Common myeloid progenitor, CD34-positive (primary cell): ENCODE results near the gene MVB12B.
A peak's percentile ranks its signal among the peaks of the same experiment; 100 is the strongest.

ENCODE experiments used
- CTCF ChIA-PET: fragments of 350-600 bp; sonication (Branson Sonifier 250); formaldehyde crosslinking; loops from one replicate; lab custom pipeline; 2021; ENCODE audit warnings: antibody characterized with exemption; lab: Charles Lee
- POLR2A ChIA-PET: fragments of 350-600 bp; sonication (Branson Sonifier 250); formaldehyde crosslinking; loops from one replicate; lab custom pipeline; 2021; ENCODE audit warnings: antibody characterized with exemption; lab: Charles Lee
- DNase-seq, 3 donors: peaks; one replicate each; pipeline versions ENCODE4 v3.0.0 to v3.0.0-alpha.2; 2013
- H3K27ac ChIP-seq, 2 experiments: 1 replicate in 1 of 2; 2 replicates in 1 of 2; pipeline ENCODE4 v1.7.0; 2013; ENCODE audit warnings: inconsistent platforms in 2 of 2, low read length in 2 of 2, mild to moderate bottlenecking in 2 of 2, low read depth in 1 of 2, moderate library complexity in 1 of 2; ENCODE audit not compliant: severe bottlenecking in 2 of 2, insufficient read depth in 1 of 2, poor library complexity in 1 of 2
- H3K27me3 ChIP-seq, 5 experiments: replicated peaks in 2 of 5; 1 replicate in 3 of 5; 2 replicates in 2 of 5; pipeline versions ENCODE4 v1.6.1 to v1.7.0; 2013; ENCODE audit warnings: low read length in 4 of 5, mild to moderate bottlenecking in 2 of 5, moderate library complexity in 2 of 5, inconsistent platforms in 1 of 5; ENCODE audit not compliant: insufficient read depth in 5 of 5, control insufficient read depth in 4 of 5
- H3K36me3 ChIP-seq, 4 experiments: 1 replicate in 2 of 4; 2 replicates in 2 of 4; pipeline versions ENCODE4 v1.6.1 to v1.7.0; 2013; ENCODE audit warnings: low read length in 3 of 4, control low read depth in 1 of 4, mild to moderate bottlenecking in 1 of 4; ENCODE audit not compliant: control insufficient read depth in 4 of 4, insufficient read depth in 4 of 4
- H3K4me1 ChIP-seq, 4 experiments: 1 replicate in 3 of 4; 2 replicates in 1 of 4; pipeline versions ENCODE4 v1.6.1 to v1.7.1; 2013; ENCODE audit warnings: low read length in 3 of 4, mild to moderate bottlenecking in 3 of 4, control low read depth in 1 of 4, inconsistent platforms in 1 of 4, moderate library complexity in 1 of 4; ENCODE audit not compliant: control insufficient read depth in 4 of 4, insufficient read depth in 4 of 4; ENCODE audit errors: control extremely low read depth in 1 of 4
- H3K4me3 ChIP-seq, 7 experiments: 1 replicate in 4 of 7; 2 replicates in 3 of 7; pipeline versions ENCODE4 v1.5.1 to v1.7.0; 2013; ENCODE audit warnings: mild to moderate bottlenecking in 7 of 7, low read length in 6 of 7, moderate library complexity in 6 of 7, inconsistent platforms in 2 of 7, low read depth in 2 of 7, control low read depth in 1 of 7; ENCODE audit not compliant: insufficient read depth in 4 of 7, control insufficient read depth in 1 of 7; ENCODE audit errors: extremely low read depth in 1 of 7
- H3K9me3 ChIP-seq, 5 experiments: 1 replicate in 4 of 5; 2 replicates in 1 of 5; pipeline versions ENCODE4 v1.6.1 to v1.7.1; 2013; ENCODE audit warnings: low read length in 4 of 5, mild to moderate bottlenecking in 2 of 5, inconsistent platforms in 1 of 5, low read depth in 1 of 5, moderate library complexity in 1 of 5; ENCODE audit not compliant: control insufficient read depth in 4 of 5, insufficient read depth in 2 of 5; ENCODE audit errors: control extremely low read depth in 1 of 5
- WGBS: methylation state at CpG from one replicate; pipeline ENCODE4 v1.1.5; 2013; ENCODE audit not compliant: insufficient coverage; 5-methylcytosine and 5-hydroxymethylcytosine counted together

MVB12B gene

DNA sequence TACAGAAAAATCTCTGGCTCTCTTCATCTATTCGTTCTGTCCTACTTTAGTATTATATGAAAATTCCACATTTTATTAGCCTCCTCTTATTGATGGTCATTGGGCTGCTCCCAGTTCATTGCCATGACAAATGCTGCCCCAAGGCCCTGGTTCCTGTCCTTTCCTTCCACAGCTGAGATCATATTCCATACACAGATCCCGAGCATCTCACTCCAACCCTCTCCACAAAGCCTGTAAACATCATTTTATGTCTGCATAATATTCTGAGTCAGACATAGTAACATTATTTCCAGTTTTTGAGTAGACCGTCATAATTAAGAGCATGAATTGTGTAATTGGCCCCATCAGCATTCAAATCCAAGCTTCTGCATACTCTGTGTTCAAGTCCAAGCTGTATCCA, 86.3 kb downstream of the MVB12B start:
- no peak overlapping the region for H3K27ac ChIP-seq
- H3K4me3 ChIP-seq = no peak overlapping the region
- peaks cover 8 to 11% (median 10%) of the 10 kb centered on the region in 4 experiments for H3K4me1 ChIP-seq
- CTCF ChIA-PET = interaction anchor here (0.6 kb wide), 1 partner anchor 94 kb away, joined by 3 read pairs; no protein-coding TSS in a partner anchor
- POLR2A ChIA-PET = no interaction called here
- WGBS = 90% methylated on average over 3 of the region's 3 CpGs
- DNase-seq = no peak
- H3K9me3 ChIP-seq = no peaks in the 10 kb centered on the region
- no peaks in the 10 kb centered on the region for H3K27me3 ChIP-seq
- H3K36me3 ChIP-seq = peaks cover 0 to 4% (median 3%) of the 10 kb centered on the region in 4 experiments

GRCh38 chr9:126413391-126414068, 86.9 kb downstream of the MVB12B start:
- 100% methylated on average over 3 of the region's 7 CpGs for WGBS
- Histone ChIP-seq H3K36me3 (peaks cover 0 to 4% (median 2%) of the 10 kb centered on the region in 4 experiments), H3K4me3 (no peak overlapping the region), H3K4me1 (peaks cover 8 to 11% (median 10%) of the 10 kb centered on the region in 4 experiments), H3K27me3 (no peaks in the 10 kb centered on the region), H3K27ac (no peak overlapping the region), H3K9me3 (no peaks in the 10 kb centered on the region)
- POLR2A ChIA-PET = no interaction called here
- CTCF ChIA-PET = interaction anchor here (1.0 kb wide), 1 partner anchor 15 kb away, joined by 4 read pairs; no protein-coding TSS in a partner anchor
- peak in 2 of 3 donors; percentile 47 to 50 for DNase-seq

- CTCF ChIA-PET = interaction anchor here (1.2 to 2.0 kb wide), 3 partner anchors 11 to 22 kb away, joined by 3 to 5 read pairs (median 3); no protein-coding TSS in a partner anchor
- WGBS = 94% methylated on average over 16 of the region's 16 CpGs
- no peak for DNase-seq
Measured at GRCh38 chr9:126415741-126416370, 89.2 kb downstream of the MVB12B start.

DNA sequence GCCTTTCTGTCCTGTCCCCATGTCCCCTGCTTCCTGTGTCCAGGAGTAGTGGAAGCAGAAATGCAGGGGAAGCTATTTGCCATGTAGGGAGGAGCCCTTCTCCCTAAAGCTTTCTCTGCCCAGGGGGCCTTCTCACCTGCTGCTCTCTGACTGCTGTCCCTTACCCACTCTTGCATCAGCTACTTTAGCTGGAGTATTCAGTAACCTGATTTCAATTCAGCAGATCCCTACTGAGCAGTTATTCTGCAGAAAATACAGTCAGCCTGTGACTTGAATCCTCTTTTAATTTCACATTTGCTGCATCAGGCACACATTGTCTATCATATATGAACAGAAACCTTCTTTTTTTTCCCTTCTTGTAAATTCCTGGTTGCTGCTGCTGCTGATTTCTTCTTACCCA, 90.4 kb downstream of the MVB12B start:
- ChIA-PET CTCF (interaction anchor here (1.2 to 2.0 kb wide), 3 partner anchors 12 to 20 kb away, joined by 3 to 5 read pairs (median 3); no protein-coding TSS in a partner anchor), POLR2A (no interaction called here)
- DNase-seq = no peak
- no peak overlapping the region for H3K4me3 ChIP-seq
- peaks cover 2 to 7% (median 5%) of the 10 kb centered on the region in 4 experiments for H3K36me3 ChIP-seq
- H3K4me1 ChIP-seq = peaks cover 7 to 11% (median 9%) of the 10 kb centered on the region in 4 experiments
- no peak overlapping the region for H3K27ac ChIP-seq
- no peaks in the 10 kb centered on the region for H3K27me3 ChIP-seq
- H3K9me3 ChIP-seq = no peaks in the 10 kb centered on the region

More at GRCh38 chr9:126415741-126416370, 89.2 kb downstream of the MVB12B start:
- no peak overlapping the region for H3K4me3 ChIP-seq
- H3K9me3 ChIP-seq = no peaks in the 10 kb centered on the region
- H3K27ac ChIP-seq = no peak overlapping the region
- H3K36me3 ChIP-seq = no peaks in the 10 kb centered on the region
- POLR2A ChIA-PET = no interaction called here
- no peaks in the 10 kb centered on the region for H3K27me3 ChIP-seq
- H3K4me1 ChIP-seq = peaks cover 8 to 11% (median 10%) of the 10 kb centered on the region in 4 experiments

- Histone ChIP-seq H3K27me3 (no peaks in the 10 kb centered on the region), H3K27ac (no peak overlapping the region), H3K9me3 (no peaks in the 10 kb centered on the region), H3K4me3 (no peak overlapping the region), H3K4me1 (peaks cover 5 to 10% (median 8%) of the 10 kb centered on the region in 4 experiments), H3K36me3 (peaks cover 2 to 11% (median 8%) of the 10 kb centered on the region in 4 experiments)
- ChIA-PET CTCF (interaction anchor here (1.3 kb wide), 1 partner anchor 71 kb away, joined by 3 read pairs; no protein-coding TSS in a partner anchor), POLR2A (no interaction called here)
- DNase-seq = no peak
- 100% methylated on average over 2 of the region's 2 CpGs for WGBS
Measured at GRCh38 chr9:126417684-126418083, 91.1 kb downstream of the MVB12B start.

DNA sequence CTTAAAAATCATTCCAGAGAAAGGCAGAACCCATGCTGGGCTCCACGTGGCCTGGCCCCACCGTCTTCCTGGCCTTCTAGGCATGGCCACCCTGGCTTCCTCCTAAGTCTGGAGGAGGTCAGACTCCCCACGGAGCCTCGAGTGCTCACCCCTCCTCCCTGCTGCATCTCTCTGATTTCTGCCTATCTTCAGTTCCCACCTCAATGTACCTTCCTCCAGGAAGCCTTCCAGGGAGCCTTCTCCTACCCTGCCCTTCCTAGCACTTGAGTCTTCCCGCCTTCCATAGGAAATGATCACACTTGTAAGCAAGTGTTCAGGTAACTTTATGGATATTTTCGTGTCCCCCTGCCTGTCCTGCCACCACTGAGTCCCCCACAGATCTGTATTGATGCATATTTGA, 92.0 kb downstream of the MVB12B start:
- no peak for DNase-seq
- no peaks in the 10 kb centered on the region for H3K27me3 ChIP-seq
- ChIA-PET CTCF (interaction anchor here (1.3 kb wide), 1 partner anchor 70 kb away, joined by 3 read pairs; no protein-coding TSS in a partner anchor), POLR2A (no interaction called here)
- no peak overlapping the region for H3K4me3 ChIP-seq
- H3K36me3 ChIP-seq = peaks cover 2 to 11% (median 8%) of the 10 kb centered on the region in 4 experiments
- no peaks in the 10 kb centered on the region for H3K9me3 ChIP-seq
- peaks cover 1 to 5% (median 1%) of the 10 kb centered on the region in 4 experiments for H3K4me1 ChIP-seq
- WGBS = 100% methylated on average over 2 of the region's 6 CpGs
- no peak overlapping the region for H3K27ac ChIP-seq
